B cell (primary cell): ENCODE measurements around the gene GLIS1. TPM values are rescaled to one million over a fixed set of nuclear protein-coding genes. Genes with fewer than 3 reads are reported as not detected.

Experiments
- ATAC-seq: fragments of 200-7000 bp; cut with Tn5 transposase; one replicate; pipeline ENCODE4 v1.10.0; 2021; ENCODE audit warnings: low read depth, mild to moderate bottlenecking, moderate number of reproducible peaks, moderate library complexity
- CTCF ChIA-PET: fragments of 350-600 bp; sonication (Branson Sonifier 250); formaldehyde crosslinking; loops from one replicate; lab custom pipeline; 2021; ENCODE audit warnings: antibody characterized with exemption, inconsistent platforms; lab: Charles Lee
- POLR2A ChIA-PET: fragments of 350-600 bp; sonication (Branson Sonifier 250); formaldehyde crosslinking; loops from one replicate; lab custom pipeline; 2021; ENCODE audit warnings: antibody characterized with exemption; lab: Charles Lee
- DNase-seq: peaks from one replicate; pipeline ENCODE4 v3.0.0; 2013
- H2AFZ ChIP-seq: 2 replicates; pipeline ENCODE4 v1.6.1; 2012; ENCODE audit warnings: mild to moderate bottlenecking, low read depth, low read length; ENCODE audit not compliant: insufficient read depth, poor library complexity, severe bottlenecking
- H3K27ac ChIP-seq, 2 donors: 1 replicate in 1 of 2; 2 replicates in 1 of 2; pipeline ENCODE4 v1.5.1; 2012 to 2013; ENCODE audit warnings: low read length in 2 of 2, mild to moderate bottlenecking in 2 of 2, moderate library complexity in 1 of 2
- H3K27me3 ChIP-seq, 4 experiments: fragments of 200-600 bp in 1 of 4; sonication (generic) in 1 of 4; replicated peaks in 1 of 4; 1 replicate in 2 of 4; 2 replicates in 2 of 4; pipeline versions ENCODE4 v1.6.1 to v1.7.0; 2013 to 2016; ENCODE audit warnings: low read length in 3 of 4, mild to moderate bottlenecking in 2 of 4, mixed read lengths in 1 of 4, moderate library complexity in 1 of 4; ENCODE audit not compliant: insufficient read depth in 4 of 4, control insufficient read depth in 3 of 4; ENCODE audit errors: control extremely low read depth in 1 of 4
- H3K36me3 ChIP-seq, 2 experiments: replicated peaks in 1 of 2; 1 replicate in 1 of 2; 2 replicates in 1 of 2; pipeline versions ENCODE4 v1.6.1 to v1.7.1; 2013; ENCODE audit warnings: low read length in 1 of 2; ENCODE audit not compliant: insufficient read depth in 2 of 2, control insufficient read depth in 1 of 2; ENCODE audit errors: control extremely low read depth in 1 of 2, extremely low read depth in 1 of 2
- H3K4me1 ChIP-seq, 2 donors: fragments of 200-600 bp in 1 of 2; sonication (generic) in 1 of 2; 1 replicate in 1 of 2; 2 replicates in 1 of 2; pipeline versions ENCODE4 v1.5.1 to v1.6.1; 2013 to 2017; ENCODE audit warnings: low read length in 2 of 2; ENCODE audit not compliant: control insufficient read depth in 2 of 2, insufficient read depth in 2 of 2
- H3K4me2 ChIP-seq: replicated peaks from 2 replicates; pipeline ENCODE3; 2012; ENCODE audit warnings: mild to moderate bottlenecking, low read depth, low read length; ENCODE audit not compliant: poor library complexity, severe bottlenecking
- H3K4me3 ChIP-seq, 5 experiments: fragments of 200-600 bp in 1 of 5; sonication (generic) in 1 of 5; 1 replicate in 3 of 5; 2 replicates in 2 of 5; pipeline versions ENCODE4 v1.5.1 to v1.7.0; 2011 to 2016; ENCODE audit warnings: low read length in 4 of 5, mild to moderate bottlenecking in 4 of 5, low read depth in 2 of 5, control low read depth in 1 of 5, moderate library complexity in 1 of 5; ENCODE audit not compliant: insufficient read depth in 1 of 5; ENCODE audit errors: control extremely low read depth in 1 of 5, extremely low read depth in 1 of 5
- H3K79me2 ChIP-seq: fragments of 200-600 bp; sonication (generic); one replicate; pipeline ENCODE4 v1.6.0; 2016; ENCODE audit warnings: low read length; ENCODE audit not compliant: control insufficient read depth, insufficient read depth
- H3K9ac ChIP-seq: fragments of 200-600 bp; sonication (generic); 2 replicates; pipeline ENCODE4 v1.6.1; 2017; ENCODE audit warnings: mild to moderate bottlenecking, low read length, moderate library complexity
- H3K9me3 ChIP-seq, 3 donors: one replicate each; pipeline versions ENCODE4 v1.6.1 to v1.7.1; 2013; ENCODE audit warnings: low read length in 2 of 3; ENCODE audit not compliant: control insufficient read depth in 2 of 3, insufficient read depth in 1 of 3; ENCODE audit errors: control extremely low read depth in 1 of 3
- H4K20me1 ChIP-seq: 2 replicates; pipeline ENCODE4 v1.6.0; 2012; ENCODE audit warnings: mild to moderate bottlenecking, low read length; ENCODE audit not compliant: insufficient read depth, control insufficient read depth, poor library complexity, severe bottlenecking
- H3K27ac Mint-ChIP-seq: one replicate; pipeline ENCODE4 v1.8.0; 2021; ENCODE audit warnings: mixed read lengths
- H3K27me3 Mint-ChIP-seq: one replicate; pipeline ENCODE4 v1.8.0; 2021; ENCODE audit warnings: mixed read lengths
- H3K4me1 Mint-ChIP-seq: one replicate; pipeline ENCODE4 v1.8.0; 2021; ENCODE audit warnings: mixed read lengths
- H3K4me3 Mint-ChIP-seq: one replicate; pipeline ENCODE4 v1.8.0; 2021; ENCODE audit warnings: mixed read lengths
- H3K9me3 Mint-ChIP-seq: one replicate; pipeline ENCODE4 v1.8.0; 2022; ENCODE audit warnings: mixed read lengths; ENCODE audit not compliant: insufficient read depth
- CTCF ChIP-seq: fragments of 200-600 bp; IDR thresholded peaks from one replicate; pipeline ENCODE4 v1.8.0; 2022; ENCODE audit warnings: antibody characterized with exemption, mild to moderate bottlenecking
- EZH2 ChIP-seq: IDR thresholded peaks from 2 replicates; pipeline ENCODE4 v1.6.1; 2012; ENCODE audit warnings: borderline replicate concordance, low read depth, mild to moderate bottlenecking, moderate library complexity, low read length; ENCODE audit not compliant: insufficient read depth, poor library complexity, severe bottlenecking
- WGBS: methylation state at CpG from one replicate; pipeline ENCODE4 v1.1.5; 2013; ENCODE audit warnings: missing lambda C conversion rate; ENCODE audit not compliant: insufficient coverage; 5-methylcytosine and 5-hydroxymethylcytosine counted together
- intact Hi-C: fragments of 100-400 bp; cut with micrococcal nuclease; formaldehyde crosslinking; loops from one replicate; pipeline ENCODE4 v1.10.0; 2022
- polyA plus RNA-seq: library from polyadenylated mRNA; depleted of rRNA; stranded (reverse); fragments of >200 nt; gene quantifications from 2 replicates; pipeline ENCODE4 v1.2.3, GENCODE V29; 2012
- total RNA-seq, 2 donors: library from RNA; stranded (reverse); fragments of 120-200 nt in 1 of 2; gene quantifications; 1 replicate in 1 of 2; 2 replicates in 1 of 2; pipeline versions ENCODE4 v1.2.3 to v1.2.4, GENCODE V29; 2013 to 2022

Gene GLIS1
- total and polyA plus RNA-seq, 2 donors (not counting 1 experiment from before 2014, with no cell fraction given): not detected

GRCh38 chr1:53705446-53706096 is 33.4 kb downstream of the GLIS1 start:
- Histone ChIP-seq H3K27ac (no peak overlapping the region), H3K4me2 (no peak overlapping the region), H4K20me1 (no peaks in the 10 kb centered on the region), H3K4me1 (no peaks in the 10 kb centered on the region), H3K4me3 (no peak overlapping the region), H3K27me3 (no peaks in the 10 kb centered on the region), H3K36me3 (no peaks in the 10 kb centered on the region), H3K79me2 (no peaks in the 10 kb centered on the region), H2AFZ (no peak overlapping the region), H3K9me3 (no peaks in the 10 kb centered on the region), H3K9ac (no peak overlapping the region)
- CTCF ChIA-PET: no interaction called here
- TF ChIP-seq EZH2: no peak
- Mint-ChIP-seq H3K27ac (no peak overlapping the region), H3K27me3 (peaks cover 10% of the 10 kb centered on the region), H3K4me1 (no peaks in the 10 kb centered on the region), H3K9me3 (no peaks in the 10 kb centered on the region), H3K4me3 (no peak overlapping the region)
- 88% methylated on average over 3 of the region's 7 CpGs for WGBS
- DNase-seq (no peak), ATAC-seq (no peak)
- POLR2A ChIA-PET: no interaction called here
- intact Hi-C loops: no loop called here

GRCh38 chr1:53704804-53705445 is 34.0 kb downstream of the GLIS1 start:
- Histone ChIP-seq H3K9ac (no peak overlapping the region), H3K36me3 (no peaks in the 10 kb centered on the region), H3K4me1 (no peaks in the 10 kb centered on the region), H3K79me2 (no peaks in the 10 kb centered on the region), H3K4me2 (no peak overlapping the region), H4K20me1 (no peaks in the 10 kb centered on the region), H3K4me3 (no peak overlapping the region), H2AFZ (no peak overlapping the region), H3K27ac (no peak overlapping the region), H3K9me3 (peaks cover 0 to 5% (median 0%) of the 10 kb centered on the region in 3 donors), H3K27me3 (no peaks in the 10 kb centered on the region)
- no peak for ATAC-seq
- Mint-ChIP-seq H3K4me3 (no peak overlapping the region), H3K9me3 (no peaks in the 10 kb centered on the region), H3K27me3 (peaks cover 14% of the 10 kb centered on the region), H3K4me1 (no peaks in the 10 kb centered on the region), H3K27ac (no peak overlapping the region)
- 100% methylated on average over 3 of the region's 8 CpGs for WGBS
- no peak for DNase-seq
- TF ChIP-seq CTCF (no peak), EZH2 (no peak)
- intact Hi-C loops: no loop called here
- POLR2A ChIA-PET: no interaction called here
- CTCF ChIA-PET: no interaction called here
